ENCODE measurements around the gene HJURP.

- TF ChIP-seq CTCF (IDR thresholded peaks at IDR 0.05; ENCODE audit: low read depth, low read length, poor library complexity, severe bottlenecking) = no peak
- no peak for TF ChIP-seq EZH2phosphoT487 (IDR thresholded peaks at IDR 0.05; ENCODE audit: borderline replicate concordance, low read length)
These were observed 14.9 kb downstream of the HJURP start for GRCh38 chr2:233839447-233839820.

All from DOHH2 (cell line).